ENCODE measurements around the gene IL1A.

DNA sequence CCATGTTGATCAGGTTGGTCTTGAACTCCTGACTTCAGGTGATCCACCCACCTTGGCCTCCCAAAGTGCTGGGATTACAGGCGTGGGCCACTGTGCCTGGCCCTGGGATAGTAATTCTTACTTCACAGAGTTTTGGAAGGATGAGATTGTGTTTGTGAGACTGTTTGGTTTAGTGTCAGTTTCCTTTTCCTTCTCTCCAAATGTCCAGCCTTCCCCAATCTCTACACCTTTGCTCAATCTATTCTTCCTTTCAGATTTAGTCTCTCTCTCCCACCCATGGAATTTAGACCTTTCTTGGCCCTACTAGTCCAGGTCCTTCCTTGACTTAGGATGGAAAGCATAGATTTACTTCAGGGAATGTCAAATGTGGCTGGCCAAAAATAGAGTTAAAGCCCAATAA is 12.2 kb upstream of the IL1A start:
- TF ChIP-seq EZH2phosphoT487 (IDR thresholded peaks at IDR 0.05; ENCODE audit: borderline replicate concordance, low read length), result no peak
- TF ChIP-seq, protein P1, sequence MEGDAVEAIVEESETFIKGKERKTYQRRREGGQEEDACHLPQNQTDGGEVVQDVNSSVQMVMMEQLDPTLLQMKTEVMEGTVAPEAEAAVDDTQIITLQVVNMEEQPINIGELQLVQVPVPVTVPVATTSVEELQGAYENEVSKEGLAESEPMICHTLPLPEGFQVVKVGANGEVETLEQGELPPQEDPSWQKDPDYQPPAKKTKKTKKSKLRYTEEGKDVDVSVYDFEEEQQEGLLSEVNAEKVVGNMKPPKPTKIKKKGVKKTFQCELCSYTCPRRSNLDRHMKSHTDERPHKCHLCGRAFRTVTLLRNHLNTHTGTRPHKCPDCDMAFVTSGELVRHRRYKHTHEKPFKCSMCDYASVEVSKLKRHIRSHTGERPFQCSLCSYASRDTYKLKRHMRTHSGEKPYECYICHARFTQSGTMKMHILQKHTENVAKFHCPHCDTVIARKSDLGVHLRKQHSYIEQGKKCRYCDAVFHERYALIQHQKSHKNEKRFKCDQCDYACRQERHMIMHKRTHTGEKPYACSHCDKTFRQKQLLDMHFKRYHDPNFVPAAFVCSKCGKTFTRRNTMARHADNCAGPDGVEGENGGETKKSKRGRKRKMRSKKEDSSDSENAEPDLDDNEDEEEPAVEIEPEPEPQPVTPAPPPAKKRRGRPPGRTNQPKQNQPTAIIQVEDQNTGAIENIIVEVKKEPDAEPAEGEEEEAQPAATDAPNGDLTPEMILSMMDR (conservative IDR thresholded peaks at IDR 0.05; ENCODE audit: low read depth, low read length), result no peak
- TF ChIP-seq EZH2 (IDR thresholded peaks at IDR 0.05; ENCODE audit: low read length, unreplicated experiment), result no peak
